Mesothelial cell of epicardium (in vitro differentiated cells): ENCODE results near the gene NAA80. TPM values are rescaled to one million over a fixed set of nuclear protein-coding genes. Genes with fewer than 3 reads are reported as not detected.

Experiments used
- DNase-seq, 2 experiments: peaks; one replicate each; pipeline ENCODE4 v3.0.0; 2021; ENCODE audit warnings: low spot score in 2 of 2; ENCODE audit not compliant: unreplicated experiment in 2 of 2
- H3K27ac Mint-ChIP-seq: 2 replicates; pipeline ENCODE4 v1.8.0; 2021; ENCODE audit warnings: mixed read lengths
- H3K27me3 Mint-ChIP-seq: 2 replicates; pipeline ENCODE4 v1.8.0; 2021; ENCODE audit warnings: low read depth, mixed read lengths
- H3K36me3 Mint-ChIP-seq: 2 replicates; pipeline ENCODE4 v1.8.0; 2021; ENCODE audit warnings: mixed read lengths
- H3K4me1 Mint-ChIP-seq: 2 replicates; pipeline ENCODE4 v1.8.0; 2021; ENCODE audit warnings: mixed read lengths
- H3K4me3 Mint-ChIP-seq: 2 replicates; pipeline ENCODE4 v1.8.0; 2021; ENCODE audit warnings: mild to moderate bottlenecking, moderate library complexity, mixed read lengths
- H3K9me3 Mint-ChIP-seq: 2 replicates; pipeline ENCODE4 v1.8.0; 2021; ENCODE audit warnings: mixed read lengths
- total RNA-seq: library from RNA; stranded (reverse); gene quantifications from 3 replicates; pipeline ENCODE4 v1.2.1, GENCODE V29; 2021
- TF ChIP-seq, protein P1 (sequence below): fragments of 200-600 bp; sonication (generic); IDR thresholded peaks from one replicate; pipeline ENCODE4 v1.5.0; 2021; ENCODE audit warnings: antibody characterized with exemption; ENCODE audit not compliant: unreplicated experiment

NAA80 gene
- total RNA-seq, 1 donor from 2014 or later: 17.3 TPM

DNA sequence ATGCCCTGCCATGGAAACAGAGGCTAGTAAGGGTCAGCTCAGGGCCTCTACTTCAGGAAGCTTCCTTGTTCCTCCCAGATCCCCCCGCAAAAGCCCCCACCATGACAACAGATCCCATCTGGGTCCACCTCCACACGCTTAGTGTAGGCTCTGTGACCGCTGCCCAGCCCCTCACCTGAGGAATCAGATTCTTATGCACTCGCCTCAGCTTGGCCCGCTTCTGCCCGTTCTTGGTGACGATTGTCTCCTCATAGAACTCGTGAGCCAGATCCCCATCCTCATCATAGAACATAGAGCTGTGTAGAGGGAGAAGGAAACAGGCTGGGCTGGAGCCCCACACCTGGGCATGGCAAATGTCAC is 27.0 kb upstream of the NAA80 start:
- peaks cover 28% of the 10 kb centered on the region for H3K4me1 Mint-ChIP-seq
- H3K4me3 Mint-ChIP-seq: peak overlapping the region; percentile 90
- H3K27me3 Mint-ChIP-seq: no peaks in the 10 kb centered on the region
- TF ChIP-seq, protein P1, sequence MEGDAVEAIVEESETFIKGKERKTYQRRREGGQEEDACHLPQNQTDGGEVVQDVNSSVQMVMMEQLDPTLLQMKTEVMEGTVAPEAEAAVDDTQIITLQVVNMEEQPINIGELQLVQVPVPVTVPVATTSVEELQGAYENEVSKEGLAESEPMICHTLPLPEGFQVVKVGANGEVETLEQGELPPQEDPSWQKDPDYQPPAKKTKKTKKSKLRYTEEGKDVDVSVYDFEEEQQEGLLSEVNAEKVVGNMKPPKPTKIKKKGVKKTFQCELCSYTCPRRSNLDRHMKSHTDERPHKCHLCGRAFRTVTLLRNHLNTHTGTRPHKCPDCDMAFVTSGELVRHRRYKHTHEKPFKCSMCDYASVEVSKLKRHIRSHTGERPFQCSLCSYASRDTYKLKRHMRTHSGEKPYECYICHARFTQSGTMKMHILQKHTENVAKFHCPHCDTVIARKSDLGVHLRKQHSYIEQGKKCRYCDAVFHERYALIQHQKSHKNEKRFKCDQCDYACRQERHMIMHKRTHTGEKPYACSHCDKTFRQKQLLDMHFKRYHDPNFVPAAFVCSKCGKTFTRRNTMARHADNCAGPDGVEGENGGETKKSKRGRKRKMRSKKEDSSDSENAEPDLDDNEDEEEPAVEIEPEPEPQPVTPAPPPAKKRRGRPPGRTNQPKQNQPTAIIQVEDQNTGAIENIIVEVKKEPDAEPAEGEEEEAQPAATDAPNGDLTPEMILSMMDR: no peak
- H3K27ac Mint-ChIP-seq: no peak overlapping the region
- no peak for DNase-seq
- peaks cover 5% of the 10 kb centered on the region for H3K36me3 Mint-ChIP-seq
- H3K9me3 Mint-ChIP-seq: no peaks in the 10 kb centered on the region

DNA sequence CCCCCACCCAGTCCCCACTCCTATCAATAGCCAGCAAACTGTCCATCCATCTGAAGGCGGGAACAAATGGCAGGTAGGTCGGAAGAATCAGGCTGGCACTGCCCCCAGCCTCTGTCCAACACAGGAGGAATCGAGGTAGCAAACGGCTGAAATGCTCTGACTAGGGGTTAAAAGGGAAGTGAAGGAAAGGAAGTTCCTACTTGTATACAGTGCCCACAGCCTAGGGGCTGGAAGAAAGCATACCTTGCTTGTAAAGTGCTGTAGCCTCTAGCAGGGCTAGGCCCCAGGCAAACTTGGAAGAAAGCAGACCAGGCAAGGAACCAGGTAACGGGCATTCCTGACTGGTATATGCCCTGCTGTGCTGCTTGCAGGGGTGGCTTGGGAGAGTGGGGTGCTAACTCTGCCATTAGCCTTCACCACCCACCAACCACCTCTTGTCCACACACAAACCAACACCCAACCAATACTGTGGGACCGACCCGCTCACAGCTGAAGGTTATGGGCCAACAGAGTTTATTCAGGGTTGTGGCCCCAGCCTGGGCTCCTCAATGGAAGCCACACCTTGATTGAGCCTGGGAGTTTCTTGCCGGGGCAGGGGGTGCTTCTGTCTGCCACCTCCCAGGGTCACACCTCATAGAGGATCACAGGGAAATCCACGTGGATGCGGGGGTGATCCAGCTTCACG is 26.4 kb upstream of the NAA80 start:
- H3K27ac Mint-ChIP-seq: no peak overlapping the region
- H3K36me3 Mint-ChIP-seq: peaks cover 4% of the 10 kb centered on the region
- H3K4me1 Mint-ChIP-seq: peaks cover 28% of the 10 kb centered on the region
- no peak overlapping the region for H3K4me3 Mint-ChIP-seq
- H3K27me3 Mint-ChIP-seq: no peaks in the 10 kb centered on the region
- TF ChIP-seq, protein P1: no peak
- H3K9me3 Mint-ChIP-seq: no peaks in the 10 kb centered on the region
- DNase-seq: no peak

DNA sequence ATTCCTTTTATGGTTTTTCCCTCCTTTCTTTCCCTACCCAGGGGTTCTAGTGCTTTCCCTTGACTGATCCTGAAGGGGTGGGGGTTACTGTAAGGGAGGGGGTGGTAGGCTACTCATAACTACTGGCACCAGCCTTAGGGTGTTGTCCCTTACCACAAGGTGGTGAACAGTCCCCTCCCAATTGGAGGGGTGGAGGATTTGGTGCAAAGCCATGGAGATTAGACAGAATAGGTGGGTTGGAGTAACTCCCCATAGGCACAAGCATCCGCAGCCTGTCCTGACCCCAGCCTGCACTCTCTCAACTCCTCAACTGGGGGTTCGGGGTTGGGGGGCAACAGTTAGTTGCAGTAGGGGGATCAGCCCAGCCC is 25.9 kb upstream of the NAA80 start:
- no peak for DNase-seq
- H3K4me3 Mint-ChIP-seq: no peak overlapping the region
- peaks cover 33% of the 10 kb centered on the region for H3K4me1 Mint-ChIP-seq
- TF ChIP-seq, protein P1: no peak
- H3K9me3 Mint-ChIP-seq: no peaks in the 10 kb centered on the region
- H3K27me3 Mint-ChIP-seq: no peaks in the 10 kb centered on the region
- no peak overlapping the region for H3K27ac Mint-ChIP-seq
- no peaks in the 10 kb centered on the region for H3K36me3 Mint-ChIP-seq

DNA sequence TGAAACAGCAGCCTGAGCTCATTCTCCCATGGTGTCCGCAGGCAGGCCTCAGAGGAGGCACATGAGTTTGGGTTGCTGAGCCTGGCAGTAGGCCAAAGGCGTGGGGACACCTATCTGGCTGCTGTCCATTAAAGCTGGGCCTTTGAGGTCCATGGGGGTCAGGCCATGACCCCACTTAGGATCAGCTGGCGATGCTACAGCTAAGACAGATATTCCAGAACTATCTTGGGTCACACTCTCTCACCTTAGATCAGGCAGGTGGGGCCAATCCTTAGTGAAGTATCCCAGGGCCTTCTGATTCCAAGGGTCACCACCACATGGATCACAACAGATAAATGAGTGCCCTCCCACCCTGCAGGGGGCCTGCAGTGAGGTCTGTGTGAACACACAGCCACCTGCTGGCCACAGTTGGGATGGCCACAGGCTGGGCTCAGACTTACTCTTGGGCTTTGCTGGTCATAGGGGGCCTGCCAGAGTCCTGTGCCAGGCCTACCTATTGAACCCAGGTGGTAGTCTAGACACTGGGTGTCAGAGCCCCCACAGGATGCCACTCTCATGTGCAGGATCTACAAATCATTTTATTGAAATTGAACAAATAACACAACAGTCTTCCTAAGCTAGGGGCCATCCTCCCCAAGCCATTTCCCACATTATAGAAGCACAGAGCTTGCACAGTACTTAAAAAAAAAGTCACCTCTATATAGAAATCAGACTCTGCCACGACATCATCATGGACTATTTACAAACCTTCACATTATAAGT is 25.3 kb upstream of the NAA80 start:
- DNase-seq: peak in 1 of 2 experiments; percentile 76
- Mint-ChIP-seq H3K9me3 (no peaks in the 10 kb centered on the region), H3K36me3 (no peaks in the 10 kb centered on the region), H3K27me3 (no peaks in the 10 kb centered on the region), H3K27ac (peak overlapping the region; percentile 40), H3K4me1 (peaks cover 38% of the 10 kb centered on the region), H3K4me3 (peak overlapping the region; percentile 14)
- TF ChIP-seq, protein P1: peak; percentile 83

DNA sequence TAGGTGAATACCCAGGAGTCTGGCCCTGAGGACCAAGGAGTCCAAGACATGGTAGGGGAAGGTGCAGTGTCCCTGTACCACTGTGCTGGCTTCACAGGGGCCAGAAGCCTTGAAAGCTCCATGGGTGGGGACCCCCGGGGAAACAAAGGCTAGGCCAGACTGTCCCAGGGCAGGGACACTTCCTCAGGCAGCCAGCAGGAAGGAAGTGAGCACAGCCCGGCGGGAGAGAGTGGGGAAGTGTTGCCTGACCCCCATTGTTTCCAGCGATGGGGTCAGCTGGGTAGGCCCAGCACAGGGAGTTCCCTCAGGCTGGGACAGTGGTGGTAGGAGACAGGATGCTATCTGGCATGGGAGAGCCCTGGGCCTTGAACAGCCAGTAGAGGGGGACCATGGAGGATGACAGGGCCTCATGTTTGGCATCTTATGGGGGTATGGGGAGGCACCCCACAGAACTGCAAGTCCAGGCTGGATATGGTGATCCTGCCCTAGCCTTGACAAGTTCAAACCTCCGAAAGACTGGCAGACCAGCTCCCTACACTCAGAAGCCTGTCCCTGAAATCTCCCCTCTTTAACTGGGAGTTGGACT is 24.5 kb upstream of the NAA80 start:
- peaks cover 2% of the 10 kb centered on the region for H3K36me3 Mint-ChIP-seq
- no peaks in the 10 kb centered on the region for H3K9me3 Mint-ChIP-seq
- TF ChIP-seq, protein P1: no peak
- H3K4me3 Mint-ChIP-seq: no peak overlapping the region
- no peak for DNase-seq
- H3K27me3 Mint-ChIP-seq: no peaks in the 10 kb centered on the region
- H3K4me1 Mint-ChIP-seq: peaks cover 47% of the 10 kb centered on the region
- H3K27ac Mint-ChIP-seq: no peak overlapping the region
